Neural cell (in vitro differentiated cells): ENCODE data around the gene ANGEL2.

ENCODE experiments used
- CTCF ChIP-seq: fragments of 450-650 bp; IDR thresholded peaks from 2 replicates; pipeline ENCODE4 v1.5.1; 2014; ENCODE audit warnings: antibody characterized with exemption, mild to moderate bottlenecking, moderate library complexity; ENCODE audit not compliant: poor library complexity, severe bottlenecking
- EP300 ChIP-seq: fragments of 450-650 bp; conservative IDR thresholded peaks from 2 replicates; pipeline ENCODE4 v1.6.1; 2014; ENCODE audit warnings: antibody characterized with exemption, mild to moderate bottlenecking, moderate library complexity; ENCODE audit not compliant: poor library complexity, severe bottlenecking
- EZH2 ChIP-seq: fragments of 200-600, 300-800 bp; shearing (Covaris generic), sonication (generic); IDR thresholded peaks from 2 replicates; pipeline ENCODE4 v1.6.1; 2014; ENCODE audit warnings: antibody characterized with exemption, low read length, borderline replicate concordance, mild to moderate bottlenecking; ENCODE audit not compliant: insufficient read depth, poor library complexity, severe bottlenecking
- MXI1 ChIP-seq: fragments of 450-650 bp; conservative IDR thresholded peaks from 2 replicates; pipeline ENCODE4 v1.6.1; 2014; ENCODE audit warnings: antibody characterized with exemption, mild to moderate bottlenecking; ENCODE audit not compliant: poor library complexity, severe bottlenecking
- POLR2AphosphoS5 ChIP-seq: IDR thresholded peaks from 2 replicates; pipeline ENCODE4 v1.6.1; 2012
- RAD21 ChIP-seq: fragments of 450-650 bp; conservative IDR thresholded peaks from 2 replicates; pipeline ENCODE4 v1.6.1; 2014; ENCODE audit warnings: antibody characterized with exemption, mild to moderate bottlenecking, moderate library complexity
- REST ChIP-seq: IDR thresholded peaks from 2 replicates; pipeline ENCODE4 v1.6.1; 2012; ENCODE audit warnings: borderline replicate concordance
- SMC3 ChIP-seq: fragments of 450-650 bp; conservative IDR thresholded peaks from 2 replicates; pipeline ENCODE4 v1.6.1; 2014; ENCODE audit warnings: antibody characterized with exemption, mild to moderate bottlenecking, moderate library complexity; ENCODE audit not compliant: poor library complexity
- TAF1 ChIP-seq: IDR thresholded peaks from 2 replicates; pipeline ENCODE4 v1.6.1; 2012; ENCODE audit warnings: low read depth

- TF ChIP-seq CTCF (no peak), POLR2AphosphoS5 (no peak), EZH2 (no peak), TAF1 (no peak), RAD21 (no peak), EP300 (no peak), SMC3 (no peak), MXI1 (no peak), REST (no peak)
Observed at GRCh38 chr1:213003256-213003655, 12.4 kb downstream of the ANGEL2 start.
